ENCODE measurements around the gene PTPN11.
"Not testable (repeated sequence)": the region's sequence is repeated elsewhere in the genome, so short reads cannot be mapped to it uniquely, and the experiment has no call there.

The PTPN11 gene

GRCh38 chr12:112514926-112515642 is 96.3 kb downstream of the PTPN11 start:
- DNase-seq (ENCODE audit: low spot score): no peak

GRCh38 chr12:112515868-112516267 is 97.1 kb downstream of the PTPN11 start:
- no peak for DNase-seq (ENCODE audit: low spot score)

- no peak for DNase-seq (ENCODE audit: low spot score)
Measured at GRCh38 chr12:112517730-112518364, 99.1 kb downstream of the PTPN11 start.

GRCh38 chr12:112518365-112518735 is 99.6 kb downstream of the PTPN11 start:
- DNase-seq (ENCODE audit: low spot score): no peak

GRCh38 chr12:112519841-112520340 is 101.1 kb downstream of the PTPN11 start:
- DNase-seq (ENCODE audit: low spot score): not testable (repeated sequence)

- DNase-seq (ENCODE audit: low spot score): no peak
Measured at GRCh38 chr12:112523856-112524255, 105.1 kb downstream of the PTPN11 start.

GRCh38 chr12:112524269-112524668 is 105.5 kb downstream of the PTPN11 start:
- no peak for DNase-seq (ENCODE audit: low spot score)

- no peak for DNase-seq (ENCODE audit: low spot score)
Measured at GRCh38 chr12:112524676-112525425, 106.1 kb downstream of the PTPN11 start.

- no peak for DNase-seq (ENCODE audit: low spot score)
Measured at GRCh38 chr12:112525426-112525809, 106.7 kb downstream of the PTPN11 start.

- no peak for DNase-seq (ENCODE audit: low spot score)
Measured at GRCh38 chr12:112527082-112527481, 108.3 kb downstream of the PTPN11 start.

GRCh38 chr12:112527501-112527900 is 108.8 kb downstream of the PTPN11 start:
- DNase-seq (ENCODE audit: low spot score): no peak

- no peak for DNase-seq (ENCODE audit: low spot score)
Measured at GRCh38 chr12:112528521-112528920, 109.8 kb downstream of the PTPN11 start.

GRCh38 chr12:112530941-112531340 is 112.2 kb downstream of the PTPN11 start:
- no peak for DNase-seq (ENCODE audit: low spot score)

GRCh38 chr12:112532106-112532505 is 113.4 kb downstream of the PTPN11 start:
- DNase-seq (ENCODE audit: low spot score): no peak

GRCh38 chr12:112533528-112533927 is 114.8 kb downstream of the PTPN11 start:
- DNase-seq (ENCODE audit: low spot score): no peak

- DNase-seq (ENCODE audit: low spot score): no peak
Measured at GRCh38 chr12:112535017-112535416, 116.3 kb downstream of the PTPN11 start.

- DNase-seq (ENCODE audit: low spot score): no peak
Measured at GRCh38 chr12:112535637-112536366, 117.1 kb downstream of the PTPN11 start.

GRCh38 chr12:112536367-112536730 is 117.6 kb downstream of the PTPN11 start:
- no peak for DNase-seq (ENCODE audit: low spot score)

GRCh38 chr12:112537710-112538396 is 119.1 kb downstream of the PTPN11 start:
- DNase-seq (ENCODE audit: low spot score): no peak

- no peak for DNase-seq (ENCODE audit: low spot score)
Measured at GRCh38 chr12:112538740-112539139, 120.0 kb downstream of the PTPN11 start.

GRCh38 chr12:112539221-112539620 is 120.5 kb downstream of the PTPN11 start:
- no peak for DNase-seq (ENCODE audit: low spot score)

- DNase-seq (ENCODE audit: low spot score): no peak
Measured at GRCh38 chr12:112540021-112540420, 121.3 kb downstream of the PTPN11 start.

Measured in D341Med (cell line).